Mesodermal cell (in vitro differentiated cells): ENCODE results near the gene PRKRIP1.
"Not testable (repeated sequence)": the region's sequence is repeated elsewhere in the genome, so short reads cannot be mapped to it uniquely, and the experiment has no call there.

Source experiments
- H3K27ac ChIP-seq: 2 replicates; pipeline ENCODE4 v1.7.0; 2013; ENCODE audit warnings: mild to moderate bottlenecking, low read depth, low read length, moderate library complexity; ENCODE audit not compliant: severe bottlenecking
- H3K36me3 ChIP-seq: 2 replicates; pipeline ENCODE4 v1.7.1; 2013; ENCODE audit warnings: mild to moderate bottlenecking, low read length, moderate library complexity; ENCODE audit not compliant: control insufficient read depth, insufficient read depth
- H3K4me1 ChIP-seq: one replicate; pipeline ENCODE4 v1.7.1; 2013; ENCODE audit warnings: mild to moderate bottlenecking, low read length; ENCODE audit not compliant: insufficient read depth, control insufficient read depth, poor library complexity, severe bottlenecking
- H3K4me3 ChIP-seq: 2 replicates; pipeline ENCODE4 v1.7.0; 2013; ENCODE audit warnings: low read length, control low read depth, mild to moderate bottlenecking; ENCODE audit not compliant: insufficient read depth, poor library complexity, severe bottlenecking; ENCODE audit errors: extremely low read depth
- H3K9me3 ChIP-seq: 2 replicates; pipeline ENCODE4 v1.7.1; 2013; ENCODE audit warnings: mild to moderate bottlenecking, low read length, moderate library complexity; ENCODE audit not compliant: control insufficient read depth
- WGBS, 2 experiments: methylation state at CpG; one replicate each; pipeline ENCODE4 v1.1.5; 2013; ENCODE audit warnings: missing lambda C conversion rate in 2 of 2; ENCODE audit not compliant: insufficient coverage in 2 of 2; 5-methylcytosine and 5-hydroxymethylcytosine counted together

PRKRIP1 gene

GRCh38 chr7:102447311-102447710, 51.1 kb downstream of the PRKRIP1 start:
- 92 to 96% methylated on average over 11 to 12 of the region's 14 CpGs for WGBS, 2 experiments
- Histone ChIP-seq H3K27ac (no peak overlapping the region), H3K36me3 (peaks cover 50% of the 10 kb centered on the region), H3K9me3 (no peaks in the 10 kb centered on the region), H3K4me3 (no peak overlapping the region), H3K4me1 (peaks cover 12% of the 10 kb centered on the region)

GRCh38 chr7:102449136-102449535, 53.0 kb downstream of the PRKRIP1 start:
- 96% methylated on average over 11 to 15 of the region's 15 CpGs for WGBS, 2 experiments
- Histone ChIP-seq H3K27ac (no peak overlapping the region), H3K4me3 (no peak overlapping the region)

GRCh38 chr7:102450242-102450641, 54.1 kb downstream of the PRKRIP1 start:
- 91 to 97% methylated on average over 6 of the region's 6 CpGs for WGBS, 2 experiments
- Histone ChIP-seq H3K4me3 (no peak overlapping the region), H3K9me3 (no peaks in the 10 kb centered on the region), H3K27ac (no peak overlapping the region), H3K4me1 (peaks cover 12% of the 10 kb centered on the region), H3K36me3 (peaks cover 34% of the 10 kb centered on the region)

More at GRCh38 chr7:102449136-102449535, 53.0 kb downstream of the PRKRIP1 start:
- H3K4me1 ChIP-seq, result peaks cover 12% of the 10 kb centered on the region
- no peaks in the 10 kb centered on the region for H3K9me3 ChIP-seq
- peaks cover 34% of the 10 kb centered on the region for H3K36me3 ChIP-seq

- 70 to 73% methylated on average over 21 to 23 of the region's 23 CpGs for WGBS, 2 experiments
- Histone ChIP-seq H3K36me3 (peaks cover 35% of the 10 kb centered on the region), H3K9me3 (no peaks in the 10 kb centered on the region), H3K4me3 (no peak overlapping the region), H3K27ac (no peak overlapping the region), H3K4me1 (peaks cover 16% of the 10 kb centered on the region)
Observed at GRCh38 chr7:102451371-102452054, 55.4 kb downstream of the PRKRIP1 start.

GRCh38 chr7:102452451-102452850, 56.3 kb downstream of the PRKRIP1 start:
- 84 to 96% methylated on average over 2 to 5 of the region's 6 CpGs for WGBS, 2 experiments
- H3K4me3 ChIP-seq, result no peak overlapping the region
- H3K9me3 ChIP-seq, result no peaks in the 10 kb centered on the region
- no peak overlapping the region for H3K27ac ChIP-seq
- peaks cover 19% of the 10 kb centered on the region for H3K4me1 ChIP-seq
- H3K36me3 ChIP-seq, result peaks cover 35% of the 10 kb centered on the region

- peaks cover 37% of the 10 kb centered on the region for H3K36me3 ChIP-seq
- H3K27ac ChIP-seq, result no peak overlapping the region
- no peaks in the 10 kb centered on the region for H3K9me3 ChIP-seq
- no peak overlapping the region for H3K4me3 ChIP-seq
- WGBS, 2 experiments, result 89 to 94% methylated on average over 7 of the region's 7 CpGs
- peaks cover 12% of the 10 kb centered on the region for H3K4me1 ChIP-seq
Observed at GRCh38 chr7:102453319-102453718, 57.2 kb downstream of the PRKRIP1 start.

- 92 to 93% methylated on average over 11 of the region's 12 CpGs for WGBS, 2 experiments
- H3K27ac ChIP-seq, result no peak overlapping the region
- no peaks in the 10 kb centered on the region for H3K9me3 ChIP-seq
- no peak overlapping the region for H3K4me3 ChIP-seq
- H3K4me1 ChIP-seq, result peaks cover 12% of the 10 kb centered on the region
- peaks cover 43% of the 10 kb centered on the region for H3K36me3 ChIP-seq
Observed at GRCh38 chr7:102454468-102454867, 58.3 kb downstream of the PRKRIP1 start.

GRCh38 chr7:102454932-102455331, 58.8 kb downstream of the PRKRIP1 start:
- not testable (repeated sequence) for H3K27ac ChIP-seq, H3K9me3 ChIP-seq, H3K4me3 ChIP-seq
- peaks cover 46% of the 10 kb centered on the region for H3K36me3 ChIP-seq
- H3K4me1 ChIP-seq, result peaks cover 12% of the 10 kb centered on the region
- WGBS, 2 experiments, result 92 to 93% methylated on average over 5 to 10 of the region's 10 CpGs

GRCh38 chr7:102455596-102455995, 59.4 kb downstream of the PRKRIP1 start:
- Histone ChIP-seq H3K4me1 (peaks cover 12% of the 10 kb centered on the region), H3K27ac (no peak overlapping the region), H3K4me3 (no peak overlapping the region), H3K36me3 (peaks cover 46% of the 10 kb centered on the region), H3K9me3 (no peaks in the 10 kb centered on the region)
- WGBS, 2 experiments, result 94 to 100% methylated on average over 8 of the region's 11 CpGs

GRCh38 chr7:102456327-102456726, 60.2 kb downstream of the PRKRIP1 start:
- Histone ChIP-seq H3K9me3 (no peaks in the 10 kb centered on the region), H3K27ac (peak overlapping the region; percentile 10), H3K4me3 (no peak overlapping the region), H3K36me3 (peaks cover 46% of the 10 kb centered on the region), H3K4me1 (peaks cover 12% of the 10 kb centered on the region)
- WGBS, 2 experiments, result 88 to 100% methylated on average over 2 to 4 of the region's 10 CpGs

GRCh38 chr7:102457352-102457924, 61.3 kb downstream of the PRKRIP1 start:
- Histone ChIP-seq H3K4me3 (no peak overlapping the region), H3K9me3 (no peaks in the 10 kb centered on the region), H3K27ac (no peak overlapping the region), H3K4me1 (peaks cover 8% of the 10 kb centered on the region), H3K36me3 (peaks cover 53% of the 10 kb centered on the region)
- 97% methylated on average over 39 to 40 of the region's 40 CpGs for WGBS, 2 experiments
